HG03460 (cell line): ENCODE measurements around the gene HTD2.

Experiments used
- ATAC-seq: cut with Tn5 transposase; IDR thresholded peaks from one replicate; pipeline ENCODE4 v1.9.1; 2021; ENCODE audit not compliant: unreplicated experiment

HTD2 gene

GRCh38 chr3:58355179-58355578 is 48.9 kb downstream of the HTD2 start:
- peak; percentile 55 for ATAC-seq

- no peak for ATAC-seq
These were observed 49.7 kb downstream of the HTD2 start for GRCh38 chr3:58356054-58356453.

- ATAC-seq = no peak
These were observed 51.1 kb downstream of the HTD2 start for GRCh38 chr3:58357402-58357801.

- no peak for ATAC-seq
These were observed 51.8 kb downstream of the HTD2 start for GRCh38 chr3:58358092-58358491.

- no peak for ATAC-seq
These were observed 52.5 kb downstream of the HTD2 start for GRCh38 chr3:58358808-58359207.

- no peak for ATAC-seq
These were observed 53.3 kb downstream of the HTD2 start for GRCh38 chr3:58359621-58360020.

- ATAC-seq = no peak
These were observed 55.5 kb downstream of the HTD2 start for GRCh38 chr3:58361866-58362265.

- no peak for ATAC-seq
These were observed 60.4 kb downstream of the HTD2 start for GRCh38 chr3:58366699-58367098.

GRCh38 chr3:58369038-58369437 is 62.7 kb downstream of the HTD2 start:
- ATAC-seq = no peak
